Measurements from ENCODE around the gene ZGPAT.

GRCh38 chr20:63743210-63743970, 35.6 kb downstream of the ZGPAT start:
- no peak for TF ChIP-seq CTCF (IDR thresholded peaks at IDR 0.05; ENCODE audit: low read length)
- no peak for TF ChIP-seq EZH2 (IDR thresholded peaks at IDR 0.05; ENCODE audit: borderline replicate concordance, low read length)
